ENCODE measurements around the gene SIX2.

SIX2 gene

GRCh38 chr2:45009303-45009927 lies at the start of gene SIX2:
SIX2 (minus strand) TSS chr2:45009452; CDS start chr2:45009110, 342 bp downstream.
- peak within 1 kb of the TSS; percentile 46 for H3K4me3 ChIP-seq (ENCODE audit: low read depth, low read length)
- TF ChIP-seq CTCF (IDR thresholded peaks at IDR 0.05; ENCODE audit: low read depth, low read length): no peak

- TF ChIP-seq CTCF (IDR thresholded peaks at IDR 0.05; ENCODE audit: low read depth, low read length): no peak
- H3K4me3 ChIP-seq (ENCODE audit: low read depth, low read length): no peak overlapping the region
Observed at GRCh38 chr2:45055162-45055605, 45.9 kb upstream of the SIX2 start.

GRCh38 chr2:45053966-45054365 lies 44.7 kb upstream of the SIX2 start:
- no peak overlapping the region for H3K4me3 ChIP-seq (ENCODE audit: low read depth, low read length)
- no peak for TF ChIP-seq CTCF (IDR thresholded peaks at IDR 0.05; ENCODE audit: low read depth, low read length)

- no peak for TF ChIP-seq CTCF (IDR thresholded peaks at IDR 0.05; ENCODE audit: low read depth, low read length)
- no peak overlapping the region for H3K4me3 ChIP-seq (ENCODE audit: low read depth, low read length)
Observed at GRCh38 chr2:45052388-45052928, 43.2 kb upstream of the SIX2 start.

GRCh38 chr2:45049569-45050336 lies 40.5 kb upstream of the SIX2 start:
- no peak overlapping the region for H3K4me3 ChIP-seq (ENCODE audit: low read depth, low read length)
- no peak for TF ChIP-seq CTCF (IDR thresholded peaks at IDR 0.05; ENCODE audit: low read depth, low read length)

GRCh38 chr2:45047301-45047700 lies 38.0 kb upstream of the SIX2 start:
- H3K4me3 ChIP-seq (ENCODE audit: low read depth, low read length): no peak overlapping the region
- TF ChIP-seq CTCF (IDR thresholded peaks at IDR 0.05; ENCODE audit: low read depth, low read length): no peak

GRCh38 chr2:45046786-45047185 lies 37.5 kb upstream of the SIX2 start:
- TF ChIP-seq CTCF (IDR thresholded peaks at IDR 0.05; ENCODE audit: low read depth, low read length): no peak
- H3K4me3 ChIP-seq (ENCODE audit: low read depth, low read length): no peak overlapping the region
